OCI-M2 (cell line): ENCODE results near the gene RIN1.
"Not testable (repeated sequence)": the region's sequence is repeated elsewhere in the genome, so short reads cannot be mapped to it uniquely, and the experiment has no call there.

Experiments used
- DNase-seq: peaks from one replicate; lab custom pipeline; 2025; ENCODE audit not compliant: unreplicated experiment; lab: John Stamatoyannopoulos, UW

The RIN1 gene

DNA sequence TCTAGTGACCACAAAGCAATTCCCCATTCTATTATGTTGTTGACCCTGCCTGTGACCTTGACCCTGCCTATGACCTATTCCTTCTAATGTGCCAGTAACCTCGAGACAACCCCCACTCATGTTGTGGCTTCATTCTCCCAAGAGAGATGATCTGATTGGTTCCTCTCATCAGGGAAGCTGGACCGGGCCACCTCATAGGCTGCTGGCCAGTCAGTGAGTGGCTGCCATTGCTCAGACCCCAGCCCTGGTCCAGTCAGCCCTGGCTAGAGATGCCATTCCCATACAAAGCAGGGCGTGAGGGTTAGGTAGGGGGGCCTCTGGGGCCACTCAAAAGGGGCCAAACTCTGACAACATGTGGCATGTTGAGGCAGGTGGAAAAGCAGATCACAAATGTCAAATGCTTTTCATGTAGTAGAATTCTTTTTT lies 23.4 kb upstream of the RIN1 start:
- no peak for DNase-seq

- not testable (repeated sequence) for DNase-seq
Measured at GRCh38 chr11:66350560-66351235, 14.5 kb upstream of the RIN1 start.

GRCh38 chr11:66349084-66349386 lies 12.8 kb upstream of the RIN1 start:
- no peak for DNase-seq

DNA sequence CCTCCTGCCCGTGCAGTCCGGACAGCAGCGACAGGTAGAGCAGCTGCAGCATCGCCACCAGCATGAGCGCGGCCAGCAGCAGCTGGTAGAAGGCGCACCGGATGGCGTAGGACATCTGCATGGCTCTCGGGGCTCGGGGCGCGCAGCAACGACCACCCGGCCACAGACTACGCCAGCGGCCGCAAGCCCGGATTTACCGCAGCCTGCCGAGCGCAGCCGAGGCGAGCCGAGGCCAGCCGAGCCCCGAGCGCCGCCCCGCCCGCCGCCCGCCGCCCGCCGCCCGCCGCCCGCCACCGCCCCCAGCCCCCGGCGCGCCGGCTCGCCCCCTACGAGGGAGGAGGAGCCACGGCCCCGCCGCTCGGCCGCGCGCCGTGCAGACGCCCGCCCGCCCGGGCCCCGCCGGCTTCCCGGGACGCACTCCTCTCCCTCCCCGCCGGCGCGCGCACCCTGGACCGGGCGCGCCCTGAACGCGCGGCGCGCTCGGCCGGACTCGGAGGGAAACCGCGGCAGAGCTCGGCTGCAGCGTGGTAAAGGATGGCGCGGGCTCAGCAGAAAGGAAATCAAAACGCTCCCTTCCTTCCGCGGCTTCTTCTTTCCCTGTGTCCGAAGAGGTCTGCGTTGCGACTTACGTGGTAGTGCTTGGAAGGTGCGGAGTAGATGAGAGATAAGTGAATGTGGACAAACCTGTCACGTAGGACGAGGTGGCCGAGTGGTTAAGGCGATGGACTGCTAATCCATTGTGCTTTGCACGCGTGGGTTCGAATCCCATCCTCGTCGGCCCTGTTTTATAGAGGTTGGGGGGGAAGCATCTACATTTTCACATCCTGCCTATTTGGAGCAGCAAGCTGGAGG lies 11.4 kb upstream of the RIN1 start, which contains the start of gene B4GAT1:
TSS of gene B4GAT1 (minus strand) at position 205 of the 852 bp plus-strand sequence. CDS start at position 121, 84 bp downstream.
- DNase-seq, result no peak

GRCh38 chr11:66346476-66347424 lies 10.5 kb upstream of the RIN1 start:
- DNase-seq, result no peak

GRCh38 chr11:66345316-66345649 lies 9.0 kb upstream of the RIN1 start:
- no peak for DNase-seq

DNA sequence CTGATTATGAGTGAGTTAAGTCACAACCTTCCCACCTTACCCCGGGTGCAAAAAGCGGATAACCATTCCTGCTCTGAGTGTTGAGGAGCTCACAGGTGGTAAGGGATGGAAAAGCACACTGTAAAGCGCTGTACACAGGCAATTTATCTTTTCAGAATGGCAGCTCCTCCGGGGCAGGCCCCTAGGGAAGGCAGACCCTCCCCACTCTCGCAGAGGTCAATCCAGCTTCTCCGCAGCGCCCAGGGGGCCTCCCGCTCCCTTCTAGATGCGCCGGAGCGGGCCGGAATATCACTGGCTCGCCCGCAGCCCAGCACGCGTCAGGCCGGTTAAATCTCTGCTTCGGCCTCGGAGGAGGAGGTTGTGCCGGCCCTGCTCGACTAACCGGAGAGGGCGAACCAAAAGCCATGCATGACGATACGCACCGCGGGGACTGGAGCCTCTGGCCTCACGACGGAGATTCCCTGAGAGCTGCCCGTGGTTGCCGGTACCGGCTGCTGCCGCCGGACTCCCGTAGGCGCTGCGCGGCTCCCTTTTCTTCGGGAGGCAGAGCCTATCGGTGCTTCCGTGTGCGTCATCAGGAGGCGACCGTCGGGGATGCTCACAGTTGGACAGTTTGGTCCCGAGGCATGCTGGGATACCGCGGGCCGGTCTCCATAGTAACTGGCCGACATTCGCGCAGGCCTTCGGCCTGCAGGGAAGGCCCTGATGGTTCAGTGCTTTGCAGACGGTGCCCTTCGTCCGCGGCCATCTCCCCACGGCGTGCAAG lies 8.5 kb upstream of the RIN1 start, which contains the start of gene BRMS1:
TSS of gene BRMS1 (minus strand) at position 555 of the 766 bp plus-strand sequence. CDS start 2,870 bp downstream, outside the sequence.
- peak; percentile 64 for DNase-seq

- no peak for DNase-seq
Measured at GRCh38 chr11:66343176-66343575, 6.9 kb upstream of the RIN1 start.

DNA sequence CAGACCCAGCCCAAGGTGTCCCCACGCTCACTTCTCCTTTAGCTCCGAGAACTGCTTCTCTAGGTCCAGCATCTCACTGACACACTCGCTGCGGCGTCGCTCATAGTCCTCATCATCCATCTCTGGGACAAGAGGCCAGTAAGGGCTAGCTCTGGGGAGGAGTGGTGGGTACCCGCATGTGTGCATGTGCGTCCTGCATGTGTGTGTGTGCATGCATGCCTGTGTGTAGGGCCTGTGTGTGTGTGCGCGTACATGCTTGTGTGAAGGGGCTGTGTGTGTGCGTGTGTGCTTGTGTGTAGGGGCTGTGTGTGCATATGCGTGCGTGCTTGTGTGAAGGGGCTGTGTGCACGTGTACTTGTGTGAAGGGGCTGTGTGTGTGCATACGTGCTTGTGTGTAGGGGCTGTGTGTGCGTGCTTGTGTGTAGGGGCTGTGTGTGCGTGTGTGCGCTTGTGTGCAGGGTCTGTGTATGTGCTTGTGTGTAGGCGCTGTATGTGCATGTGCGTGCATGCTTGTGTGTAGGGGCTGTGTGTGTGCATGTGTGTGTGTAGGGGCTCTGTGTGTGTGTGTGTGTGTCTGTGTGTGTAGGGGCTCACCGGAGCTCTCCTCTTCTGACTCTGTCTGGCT lies 5.4 kb upstream of the RIN1 start:
- DNase-seq, result no peak

DNA sequence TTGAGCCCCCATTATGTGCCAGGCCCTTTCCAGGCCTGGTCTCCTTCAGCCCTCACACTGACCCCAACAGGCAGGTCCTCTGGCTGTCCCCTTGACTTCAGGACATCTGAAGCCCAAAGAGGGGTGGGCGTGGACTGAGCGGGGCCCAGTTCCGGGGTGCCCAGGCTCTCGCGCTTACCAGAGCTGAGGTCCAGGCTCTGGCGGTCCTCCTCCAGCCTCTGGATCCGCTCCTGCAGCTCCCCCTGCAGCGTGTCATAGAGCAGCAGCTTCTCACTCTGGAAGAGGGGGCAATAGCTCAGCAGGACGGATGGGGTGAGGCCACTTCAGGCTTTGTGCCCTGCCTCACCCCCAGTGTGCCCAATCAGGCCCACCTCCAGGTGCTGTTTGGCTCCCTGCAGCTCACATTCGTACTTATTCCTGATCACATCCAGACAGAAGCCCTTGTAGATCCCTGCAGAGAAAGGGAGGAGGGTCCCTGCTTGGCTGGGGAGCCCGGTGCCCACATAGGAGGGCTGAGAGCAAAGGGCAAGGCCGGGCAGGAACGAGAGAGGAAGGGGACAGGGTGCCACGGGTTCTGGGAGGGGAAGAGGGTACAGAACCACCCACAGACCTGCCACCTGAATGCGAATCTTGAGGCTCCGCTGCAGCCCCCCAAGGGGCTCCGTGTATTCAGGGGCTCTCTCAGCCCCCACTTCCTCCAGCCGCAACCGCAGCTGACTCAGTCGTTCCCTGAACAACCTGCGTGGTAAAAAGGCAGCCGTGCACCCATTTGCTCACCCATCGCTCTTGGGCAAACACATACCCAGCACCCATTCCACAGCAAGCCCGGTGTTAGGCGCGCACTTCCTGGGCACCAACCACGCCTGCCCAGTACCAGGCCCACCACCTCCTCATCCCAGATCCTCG lies 4.6 kb upstream of the RIN1 start:
- DNase-seq, result no peak

- DNase-seq, result no peak
Measured at GRCh38 chr11:66339686-66340483, 3.7 kb upstream of the RIN1 start.

DNA sequence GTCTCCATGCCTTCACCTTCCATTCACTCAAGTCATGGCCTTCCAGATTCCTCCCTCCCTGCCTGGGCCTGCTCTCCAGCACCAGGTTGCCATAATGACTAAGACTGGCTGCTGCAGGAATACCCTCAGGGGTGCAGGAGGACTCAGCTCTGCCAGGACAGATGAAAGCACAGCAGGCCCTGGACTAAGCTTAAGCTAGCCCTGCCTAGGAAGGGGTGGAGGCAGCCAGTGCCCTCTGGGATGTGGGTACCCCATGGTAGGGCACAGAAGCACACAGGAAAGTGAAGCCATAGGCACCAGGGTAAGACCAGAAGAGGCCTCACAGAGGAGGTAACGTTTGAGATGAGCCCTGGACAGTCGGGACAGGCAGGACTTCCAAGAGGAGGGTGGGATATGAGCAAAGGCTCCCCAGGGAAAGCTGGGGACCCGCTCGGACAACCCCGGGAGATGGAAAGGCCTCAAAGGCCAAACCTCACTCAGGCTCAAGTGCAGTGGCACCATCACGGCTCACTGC lies 3.0 kb upstream of the RIN1 start:
- no peak for DNase-seq

DNA sequence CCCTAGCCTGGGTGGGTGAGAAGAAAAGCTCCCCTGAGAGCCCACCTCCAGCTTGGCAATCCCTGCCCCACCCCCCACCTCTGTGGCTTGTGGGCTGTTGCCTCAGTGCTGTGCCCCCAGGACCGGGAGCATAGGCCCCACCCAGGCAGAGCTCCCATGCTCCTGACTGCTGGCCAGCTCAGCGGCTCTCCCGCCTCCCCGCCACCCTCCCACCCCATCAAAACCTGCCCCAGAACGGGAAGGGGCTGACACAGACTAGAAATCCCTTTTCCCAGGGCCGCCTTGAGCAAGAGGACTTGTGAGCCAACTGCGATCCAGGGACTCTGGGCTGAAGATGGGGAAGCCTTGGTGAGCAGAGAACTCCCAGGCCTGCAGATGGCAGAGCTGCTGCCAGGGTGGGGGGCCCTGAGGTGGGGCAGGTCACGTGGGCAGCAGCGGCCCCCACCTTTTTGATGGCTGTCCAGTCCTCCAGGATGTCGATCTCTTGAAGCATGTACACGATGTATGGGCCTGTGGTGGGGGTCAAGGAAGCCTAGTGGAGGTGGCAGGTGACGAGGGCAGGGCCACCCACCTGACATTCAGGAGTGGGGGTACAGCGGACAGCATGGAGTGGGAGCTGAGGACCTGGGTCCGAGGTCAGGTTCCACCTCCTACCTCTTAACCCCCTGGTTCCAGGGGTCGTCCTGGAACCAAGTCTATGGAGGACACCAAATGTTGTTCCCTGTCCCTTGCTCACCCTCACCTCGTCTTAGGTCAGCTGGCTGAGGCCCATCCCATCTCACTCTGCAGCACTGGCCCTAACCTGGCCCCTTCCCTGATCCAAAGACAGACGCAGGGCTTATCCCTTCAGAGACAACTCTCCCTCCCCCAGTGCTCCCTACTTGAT lies 2.3 kb upstream of the RIN1 start:
- DNase-seq, result no peak

GRCh38 chr11:66337103-66337899 lies 1.1 kb upstream of the RIN1 start:
- no peak for DNase-seq

GRCh38 chr11:66335531-66336233 lies 552 bp downstream of the RIN1 start:
- no peak for DNase-seq
